HepG2 (cell line): ENCODE results near the gene ATF3. TPM values are rescaled to one million over a fixed set of nuclear protein-coding genes. Genes with fewer than 3 reads are reported as not detected.

Source experiments
- FLYWCH1 ChIP-seq: sonication (generic); formaldehyde crosslinking; IDR thresholded peaks from 2 replicates; pipeline ENCODE4 v1.8.1; 2023; ENCODE audit warnings: mild to moderate bottlenecking, missing genetic modification reagents
- FOXP4 ChIP-seq: sonication (generic); formaldehyde crosslinking; IDR thresholded peaks from 2 replicates; pipeline ENCODE4 v1.4.0; 2020; ENCODE audit warnings: missing genetic modification reagents
- MED8 ChIP-seq: sonication (generic); formaldehyde crosslinking; IDR thresholded peaks from 2 replicates; pipeline ENCODE4 v1.8.1; 2023; ENCODE audit warnings: mild to moderate bottlenecking, missing genetic modification reagents; ENCODE audit not compliant: insufficient replicate concordance
- MYPOP ChIP-seq: sonication (generic); formaldehyde crosslinking; IDR thresholded peaks from 2 replicates; pipeline ENCODE4 v1.8.1; 2023; ENCODE audit warnings: mild to moderate bottlenecking, moderate library complexity, missing genetic modification reagents
- PLRG1 ChIP-seq: fragments of 450-650 bp; conservative IDR thresholded peaks from 2 replicates; pipeline ENCODE4 v1.6.1; 2016
- SAP130 ChIP-seq: IDR thresholded peaks from 2 replicates; pipeline ENCODE4 v1.6.1; 2016; ENCODE audit warnings: low read depth
- SMAD1 ChIP-seq: sonication (generic); formaldehyde crosslinking; IDR thresholded peaks from 2 replicates; pipeline ENCODE4 v1.4.0; 2020; ENCODE audit warnings: missing genetic modification reagents, low read depth, mild to moderate bottlenecking, borderline replicate concordance
- SOX13 ChIP-seq, 3 experiments: fragments of 450-650 bp in 1 of 3; sonication (generic) in 1 of 3; formaldehyde crosslinking in 1 of 3; IDR thresholded peaks in 2 of 3; conservative IDR thresholded peaks in 1 of 3; 2 replicates each; pipeline versions ENCODE4 v1.5.0 to v1.6.1; 2016 to 2020; ENCODE audit warnings: antibody characterized with exemption in 1 of 3, mild to moderate bottlenecking in 1 of 3, missing compliant biosample characterization in 1 of 3, missing genetic modification reagents in 1 of 3, moderate library complexity in 1 of 3
- THAP9 ChIP-seq: sonication (generic); formaldehyde crosslinking; IDR thresholded peaks from 2 replicates; pipeline ENCODE4; 2020; ENCODE audit warnings: missing genetic modification reagents, mild to moderate bottlenecking, borderline replicate concordance
- ZFP90 ChIP-seq: sonication (generic); formaldehyde crosslinking; IDR thresholded peaks from 2 replicates; pipeline ENCODE4 v1.8.0; 2022; ENCODE audit warnings: missing genetic modification reagents, mild to moderate bottlenecking, inconsistent platforms, borderline replicate concordance
- ZNF281 ChIP-seq: sonication (generic); formaldehyde crosslinking; IDR thresholded peaks from 2 replicates; pipeline ENCODE4 v1.4.0; 2020; ENCODE audit warnings: missing genetic modification reagents, borderline replicate concordance
- ZNF598 ChIP-seq: sonication (generic); formaldehyde crosslinking; IDR thresholded peaks from 2 replicates; pipeline ENCODE4 v1.5.1; 2020; ENCODE audit warnings: mild to moderate bottlenecking, missing genetic modification reagents, borderline replicate concordance
- ZNF672 ChIP-seq: sonication (generic); formaldehyde crosslinking; IDR thresholded peaks from 2 replicates; pipeline ENCODE4 v1.8.1; 2022; ENCODE audit warnings: missing genetic modification reagents
- ZNF770 ChIP-seq: sonication (generic); formaldehyde crosslinking; IDR thresholded peaks from 2 replicates; pipeline ENCODE4 v1.5.0; 2020; ENCODE audit warnings: mild to moderate bottlenecking, missing genetic modification reagents
- ZNF850 ChIP-seq: sonication (generic); formaldehyde crosslinking; conservative IDR thresholded peaks from 2 replicates; pipeline ENCODE4 v1.9.0; 2021; ENCODE audit warnings: mild to moderate bottlenecking, missing genetic modification reagents
- polyA plus RNA-seq, 8 experiments: library from polyadenylated mRNA; depleted of rRNA in 3 of 8; stranded (reverse) in 7 of 8; unstranded in 1 of 8; fragments of >200 nt; fragmentation: Illumina TruSeq in 4 of 8; extraction: Trizol in 4 of 8; gene quantifications; 2 replicates each; pipeline versions ENCODE4 v1.2.1 to v1.2.3, GENCODE V29; 2011 to 2016; ENCODE audit warnings: low read depth in 4 of 8, missing spikeins in 1 of 8, mixed read lengths in 1 of 8; ENCODE audit not compliant: insufficient read depth in 1 of 8
- total RNA-seq, 5 experiments: library from RNA; depleted of rRNA; stranded (reverse); fragments of >200 nt; fragmentation: Illumina TruSeq; extraction: Trizol; gene quantifications; 2 replicates each; pipeline ENCODE4 v1.2.3, GENCODE V29; 2016; ENCODE audit warnings: low read depth in 1 of 5

The ATF3 gene
- total and polyA plus RNA-seq, 2 of the 13 experiments (the other 11 are each of a cell fraction or from before 2014, with no cell fraction given), result 5.0 to 13.0 TPM

- TF ChIP-seq ZNF281 (CRISPR knock-in tag), result no peak
- peak; percentile 82; the same call in 1 of the 2 replicates for TF ChIP-seq SMAD1
- TF ChIP-seq MYPOP (CRISPR knock-in tag), result peak; percentile 45; the same call in 1 of the 2 replicates
- TF ChIP-seq SAP130 (CRISPR knock-in tag), result peak; percentile 40
- peak; percentile 58; the same call in 1 of the 2 replicates for TF ChIP-seq THAP9 (CRISPR knock-in tag)
- no peak for TF ChIP-seq MED8 (CRISPR knock-in tag)
- TF ChIP-seq FOXP4 (CRISPR knock-in tag), result peak; percentile 18; the same call in 1 of the 2 replicates
- peak; percentile 87 for TF ChIP-seq ZNF770
- peak; percentile 43; the same call in 1 of the 2 replicates for TF ChIP-seq ZNF598
- TF ChIP-seq SOX13 (IDR thresholded peaks at IDR 0.05), result no peak
- TF ChIP-seq SOX13 (CRISPR knock-in tag; conservative IDR thresholded peaks at IDR 0.05 in 1 of 2, IDR thresholded peaks at IDR 0.05 in 1 of 2), result 0 out of 4 replicates have a peak, but pooled peaks of 1 of the 2 experiments have one; percentile 6
- no peak for TF ChIP-seq ZNF850
- no peak for TF ChIP-seq PLRG1
- TF ChIP-seq ZFP90 (CRISPR knock-in tag), result no peak
- TF ChIP-seq ZNF672 (CRISPR knock-in tag), result no peak
- TF ChIP-seq FLYWCH1, result no peak
These were observed 56.9 kb downstream of the ATF3 start (continued) for GRCh38 chr1:212665241-212666115.
